Measurements from ENCODE around the gene RMND5B. TPM values are rescaled to one million over a fixed set of nuclear protein-coding genes. Genes with fewer than 3 reads are reported as not detected.

RMND5B gene
- total RNA-seq, 1 experiment from 2014 or later = 30.3 TPM

- DNase-seq = no peak
- Histone ChIP-seq H3K9me2 (ENCODE audit: insufficient read depth) (no peaks in the 10 kb centered on the region), H4K20me1 (ENCODE audit: insufficient read depth) (no peaks in the 10 kb centered on the region), H3K79me2 (ENCODE audit: low read depth) (no peaks in the 10 kb centered on the region), H3K4me3 (no peak overlapping the region), H3F3A (ENCODE audit: insufficient read depth, low read depth) (0 out of 2 replicates have a peak, but pooled peaks cover 3% of the 10 kb centered on the region), H3K4me1 (replicated peaks; ENCODE audit: insufficient read depth) (peaks cover 4% of the 10 kb centered on the region; the same call in 1 of the 2 replicates), H3K9me3 (ENCODE audit: insufficient read depth, low read depth) (no peaks in the 10 kb centered on the region), H3K4me2 (no peak overlapping the region), H3K36me3 (ENCODE audit: low read depth) (no peaks in the 10 kb centered on the region), H3K27me3 (ENCODE audit: insufficient read depth, low read depth) (no peaks in the 10 kb centered on the region), H3K27ac (no peak overlapping the region), H2AFZ (no peak overlapping the region)
- intact Hi-C loops (cut with micrococcal nuclease; ENCODE audit: unreplicated experiment) = no loop called here
- no TSS peak for BruUV-seq (replicated peaks)
- CTCF ChIA-PET = no interaction called here
- POLR2A ChIA-PET (ENCODE audit: unreplicated experiment) = no interaction called here
- TF ChIP-seq EZH2 (IDR thresholded peaks at IDR 0.05; ENCODE audit: low read depth) (no peak), CTCF (conservative IDR thresholded peaks at IDR 0.05) (no peak)
Observed at GRCh38 chr5:178098685-178099084, 32.1 kb upstream of the RMND5B start.

- peaks cover 51% of the 10 kb centered on the region for H3K4me1 ChIP-seq (replicated peaks; ENCODE audit: insufficient read depth)
- H3K79me2 ChIP-seq (ENCODE audit: low read depth) = no peaks in the 10 kb centered on the region
- no peaks in the 10 kb centered on the region for H3K27me3 ChIP-seq (ENCODE audit: insufficient read depth, low read depth)
- no peaks in the 10 kb centered on the region for H3K36me3 ChIP-seq (ENCODE audit: low read depth)
- H4K20me1 ChIP-seq (ENCODE audit: insufficient read depth) = no peaks in the 10 kb centered on the region
- no peaks in the 10 kb centered on the region for H3K9me2 ChIP-seq (ENCODE audit: insufficient read depth)
- H3K9me3 ChIP-seq (ENCODE audit: insufficient read depth, low read depth) = no peaks in the 10 kb centered on the region
- no peak overlapping the region for H3K27ac ChIP-seq
- H2AFZ ChIP-seq = no peak overlapping the region
- ChIA-PET CTCF (no interaction called here), POLR2A (ENCODE audit: unreplicated experiment) (no interaction called here)
- BruUV-seq (replicated peaks) = no TSS peak
- no peak for DNase-seq
- intact Hi-C loops (cut with micrococcal nuclease; ENCODE audit: unreplicated experiment) = no loop called here
- H3K4me2 ChIP-seq = 0 out of 2 replicates have a peak overlapping the region, but pooled peaks have one; percentile 40
- no peak for TF ChIP-seq EZH2 (IDR thresholded peaks at IDR 0.05; ENCODE audit: low read depth)
- TF ChIP-seq CTCF (conservative IDR thresholded peaks at IDR 0.05) = no peak
- no peak overlapping the region for H3K4me3 ChIP-seq
- H3F3A ChIP-seq (ENCODE audit: insufficient read depth, low read depth) = peaks cover 29% of the 10 kb centered on the region
Observed at GRCh38 chr5:178103612-178104011, 27.2 kb upstream of the RMND5B start.

DNA sequence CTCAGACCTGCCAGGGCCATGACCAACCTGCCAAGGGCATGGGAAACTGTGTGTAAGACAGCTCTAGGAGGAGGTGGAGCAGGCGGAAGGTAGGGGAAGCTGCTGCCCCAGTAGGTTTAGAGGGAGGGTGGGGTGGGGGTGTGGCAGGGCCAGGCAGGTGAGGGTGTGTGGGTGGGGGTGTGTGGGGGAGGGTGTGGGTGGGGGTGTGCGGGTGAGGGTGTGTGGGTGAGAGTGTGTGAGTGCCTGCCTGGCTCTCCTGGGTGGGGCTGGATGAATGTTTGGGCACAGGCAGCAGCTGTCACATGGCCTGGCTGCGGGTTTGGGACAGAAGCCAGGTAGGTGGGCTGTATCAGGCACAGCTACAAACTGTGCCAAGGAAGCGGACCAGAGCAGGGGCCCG, 26.3 kb upstream of the RMND5B start:
- TF ChIP-seq EZH2 (IDR thresholded peaks at IDR 0.05; ENCODE audit: low read depth) (no peak), CTCF (conservative IDR thresholded peaks at IDR 0.05) (no peak)
- Histone ChIP-seq H3K27ac (no peak overlapping the region), H2AFZ (no peak overlapping the region), H3K4me1 (replicated peaks; ENCODE audit: insufficient read depth) (peaks cover 60% of the 10 kb centered on the region), H3K4me3 (no peak overlapping the region), H3K36me3 (ENCODE audit: low read depth) (no peaks in the 10 kb centered on the region), H3K9me2 (ENCODE audit: insufficient read depth) (no peaks in the 10 kb centered on the region), H3K79me2 (ENCODE audit: low read depth) (no peaks in the 10 kb centered on the region), H3K4me2 (peak overlapping the region; percentile 40; the same call in 1 of the 2 replicates), H3F3A (ENCODE audit: insufficient read depth, low read depth) (peaks cover 38% of the 10 kb centered on the region), H4K20me1 (ENCODE audit: insufficient read depth) (no peaks in the 10 kb centered on the region), H3K9me3 (ENCODE audit: insufficient read depth, low read depth) (no peaks in the 10 kb centered on the region), H3K27me3 (ENCODE audit: insufficient read depth, low read depth) (no peaks in the 10 kb centered on the region)
- peak; percentile 49 to 67 for DNase-seq
- ChIA-PET POLR2A (ENCODE audit: unreplicated experiment) (interaction anchor here (0.6 kb wide), 1 partner anchor 100 kb away, joined by 4 read pairs; the partner anchor contains the start of gene HNRNPAB), CTCF (no interaction called here)
- no TSS peak for BruUV-seq (replicated peaks)
- intact Hi-C loops (cut with micrococcal nuclease; ENCODE audit: unreplicated experiment) = no loop called here

All from PC-9 (cell line).